Activated CD8-positive, alpha-beta memory T cell treated with anti-CD3 and anti-CD28 coated beads for 1 hour (primary cell): ENCODE measurements around the gene WDR18.
"Not testable (repeated sequence)": the region's sequence is repeated elsewhere in the genome, so short reads cannot be mapped to it uniquely, and the experiment has no call there.

Experiments
- DNase-seq, 2 donors: peaks; one replicate each; pipeline ENCODE4 v3.0.0-alpha.2; 2020; ENCODE audit warnings: low read depth in 1 of 2; ENCODE audit errors: extremely low read depth in 1 of 2

The WDR18 gene

DNA sequence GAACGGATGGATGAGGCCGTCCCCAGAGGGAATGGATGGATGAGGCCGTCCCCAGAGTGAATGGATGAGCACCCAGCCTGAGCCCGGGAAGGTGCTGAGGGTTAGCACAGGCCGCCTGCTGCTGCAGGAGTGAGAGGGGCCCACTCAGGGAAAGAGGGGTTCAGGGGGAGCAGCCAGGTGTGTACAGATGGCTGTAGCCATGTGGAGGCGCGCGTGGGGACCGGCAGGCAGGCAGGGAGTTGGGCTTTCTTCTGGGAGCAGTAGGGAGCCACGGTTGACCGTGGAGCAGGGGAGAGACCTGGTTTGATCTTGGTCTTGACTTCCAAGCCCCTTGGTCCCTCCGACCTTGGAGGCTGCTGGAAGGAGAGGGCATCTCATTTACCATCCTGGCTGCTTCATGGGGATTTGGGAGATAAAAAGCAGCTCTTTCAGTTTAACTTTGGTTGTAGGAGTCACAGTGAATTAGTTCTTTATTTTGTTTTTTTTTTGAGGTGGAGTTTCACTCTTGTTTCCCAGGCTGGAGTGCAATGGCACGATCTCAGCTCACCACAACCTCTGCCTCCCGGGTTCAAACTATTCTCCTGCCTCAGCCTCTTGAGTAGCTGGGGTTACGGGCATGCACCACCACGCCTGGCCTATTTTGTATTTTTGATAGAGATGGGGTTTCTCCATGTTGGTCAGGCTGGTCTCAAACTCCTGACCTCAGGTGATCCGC is 33.6 kb upstream of the WDR18 start:
- DNase-seq: no peak

GRCh38 chr19:952049-952679 is 32.0 kb upstream of the WDR18 start:
- no peak for DNase-seq

GRCh38 chr19:952680-953444 is 31.3 kb upstream of the WDR18 start:
- no peak for DNase-seq

DNA sequence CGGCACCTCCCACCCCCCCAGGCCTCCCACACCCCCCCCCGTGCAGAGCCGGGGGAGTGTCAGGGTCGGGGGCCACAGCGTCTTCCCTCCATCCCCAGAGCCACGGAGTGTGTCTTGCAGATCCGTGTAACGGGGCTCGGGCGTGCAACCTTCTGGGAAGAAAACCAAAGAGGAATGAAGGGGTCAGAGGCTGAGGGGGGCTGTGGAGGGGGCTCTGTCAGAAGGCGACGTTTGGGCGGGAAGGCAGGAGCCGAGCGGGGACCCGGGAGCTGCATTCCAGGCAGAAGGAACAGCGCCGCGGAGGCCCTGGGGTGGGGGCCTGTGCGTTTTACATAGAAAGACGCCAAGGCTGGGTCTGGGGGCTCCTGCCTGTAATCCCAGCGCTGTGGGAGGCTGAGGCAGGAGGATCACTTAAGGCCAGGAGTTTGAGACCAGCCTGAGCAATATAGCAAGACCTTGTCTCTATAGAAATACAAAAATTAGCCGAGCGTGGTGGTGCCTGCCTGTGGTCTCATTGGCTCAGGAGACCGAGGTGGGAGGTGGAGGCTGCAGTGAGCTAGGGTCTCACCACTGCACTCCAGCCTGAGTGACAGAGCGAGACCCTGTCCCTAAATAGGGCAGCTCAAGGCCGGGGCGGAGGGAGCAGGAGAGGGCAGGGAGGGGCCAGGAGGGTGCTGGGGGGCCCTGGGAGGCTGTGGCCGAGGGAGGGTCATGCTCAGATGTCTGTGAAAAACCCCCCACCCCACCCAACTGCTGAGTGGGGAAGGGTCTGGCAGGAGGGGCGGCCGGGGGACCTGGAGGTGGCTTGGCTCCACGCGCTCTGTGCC is 30.5 kb upstream of the WDR18 start:
- no peak for DNase-seq

- no peak for DNase-seq
Observed at GRCh38 chr19:954272-954671, 29.9 kb upstream of the WDR18 start.

- no peak for DNase-seq
Observed at GRCh38 chr19:954672-955494, 29.3 kb upstream of the WDR18 start.

GRCh38 chr19:955803-956765 is 28.1 kb upstream of the WDR18 start:
- DNase-seq: no peak

DNA sequence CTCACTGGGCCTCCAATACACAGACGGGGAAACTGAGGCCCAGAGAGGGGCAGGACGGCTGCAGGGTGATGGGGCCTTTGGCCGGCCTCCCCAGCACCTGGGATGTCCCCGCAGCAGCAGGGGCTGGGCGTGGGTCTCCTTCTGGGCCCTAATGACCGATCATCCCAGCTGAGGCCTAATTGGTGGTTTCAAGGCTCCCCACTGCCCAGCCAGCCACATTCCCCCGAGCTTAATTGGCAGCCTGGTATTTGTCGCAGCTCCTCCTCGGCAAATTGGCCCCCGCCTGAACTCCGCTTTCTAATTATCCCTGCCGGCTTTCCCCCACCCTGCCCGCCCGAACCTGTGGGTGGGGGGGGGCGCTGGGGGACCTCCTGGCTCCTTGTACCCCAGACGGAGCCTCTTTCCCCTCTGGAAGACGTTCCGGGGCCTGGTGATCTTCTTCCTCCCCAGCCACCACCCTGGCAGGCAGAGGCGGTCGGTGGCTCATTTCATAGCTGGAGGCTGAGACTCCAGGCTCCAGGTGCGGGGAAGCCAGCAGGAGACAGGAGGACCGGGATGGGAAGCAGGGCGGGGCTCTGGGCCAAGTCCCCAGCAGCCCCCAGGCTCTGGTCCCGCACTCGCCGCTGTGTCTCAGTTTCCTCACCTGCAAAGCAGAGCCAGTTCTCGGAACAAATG is 27.2 kb upstream of the WDR18 start:
- DNase-seq: no peak

DNA sequence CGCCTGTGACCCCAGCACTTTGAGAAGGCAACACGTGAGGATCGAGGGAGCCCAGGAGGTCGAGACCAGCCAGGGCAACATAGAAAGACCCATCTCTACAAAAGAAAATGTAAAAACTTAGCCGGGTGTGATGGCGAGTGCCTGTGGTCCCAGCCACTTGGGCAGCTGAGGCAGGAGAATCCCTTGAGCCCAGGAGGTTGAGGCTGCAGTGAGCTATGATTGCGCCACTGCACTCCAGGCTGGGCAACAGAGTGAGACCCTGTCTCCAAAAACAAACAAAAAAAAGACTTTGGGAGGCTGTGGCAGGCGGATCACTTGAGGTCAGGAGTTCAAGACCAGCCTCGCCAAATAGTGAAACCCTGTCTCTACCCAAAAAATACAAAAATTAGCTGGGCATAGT is 26.6 kb upstream of the WDR18 start:
- not testable (repeated sequence) for DNase-seq

DNA sequence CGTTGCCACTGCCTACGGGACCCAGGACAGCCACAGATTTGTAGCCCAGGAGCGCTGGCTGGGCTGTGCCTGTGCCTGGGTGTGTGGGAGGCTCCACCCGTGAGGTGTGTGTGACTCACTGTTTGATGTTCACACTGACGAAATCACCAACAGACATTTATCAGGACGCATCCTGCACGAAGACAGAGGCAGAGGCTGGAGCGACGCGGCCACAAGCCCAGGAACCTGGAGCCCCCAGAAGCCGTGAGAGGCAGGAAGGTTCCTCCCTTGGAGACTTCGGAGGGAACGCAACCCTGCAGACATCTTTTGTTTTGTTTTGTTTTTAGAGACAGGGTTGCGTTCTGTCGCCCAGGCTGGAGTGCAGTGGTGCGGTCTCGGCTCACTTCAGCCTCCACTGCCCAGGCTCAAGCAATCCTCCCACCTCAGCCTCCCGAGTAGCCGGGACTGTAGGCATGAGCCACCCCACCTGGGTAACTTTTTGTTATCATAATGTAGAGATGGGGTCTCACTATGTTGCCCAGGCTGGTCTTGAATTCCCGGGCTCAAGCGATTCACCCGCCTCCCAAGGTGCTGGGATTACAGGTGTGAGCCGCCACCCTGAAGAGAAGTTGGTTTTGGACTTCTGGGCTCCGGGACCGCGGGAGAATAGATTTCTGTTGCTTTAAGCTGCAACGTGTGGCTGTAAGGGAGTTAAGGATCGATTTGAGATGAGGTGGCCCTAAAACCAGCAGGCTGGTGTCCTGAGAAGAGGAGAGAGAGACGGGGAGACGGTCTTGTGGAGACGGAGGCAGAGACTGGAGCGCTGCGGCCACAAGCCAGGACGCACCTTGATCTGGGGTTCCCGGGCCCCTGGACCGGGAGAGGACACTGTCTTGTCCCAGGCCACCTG is 24.9 kb upstream of the WDR18 start:
- DNase-seq: no peak

GRCh38 chr19:960020-960419 is 24.1 kb upstream of the WDR18 start:
- DNase-seq: no peak

- DNase-seq: no peak
Observed at GRCh38 chr19:960601-960938, 23.6 kb upstream of the WDR18 start.

GRCh38 chr19:961866-962620 is 22.1 kb upstream of the WDR18 start:
- no peak for DNase-seq

GRCh38 chr19:962683-963400 is 21.3 kb upstream of the WDR18 start:
- DNase-seq: no peak

DNA sequence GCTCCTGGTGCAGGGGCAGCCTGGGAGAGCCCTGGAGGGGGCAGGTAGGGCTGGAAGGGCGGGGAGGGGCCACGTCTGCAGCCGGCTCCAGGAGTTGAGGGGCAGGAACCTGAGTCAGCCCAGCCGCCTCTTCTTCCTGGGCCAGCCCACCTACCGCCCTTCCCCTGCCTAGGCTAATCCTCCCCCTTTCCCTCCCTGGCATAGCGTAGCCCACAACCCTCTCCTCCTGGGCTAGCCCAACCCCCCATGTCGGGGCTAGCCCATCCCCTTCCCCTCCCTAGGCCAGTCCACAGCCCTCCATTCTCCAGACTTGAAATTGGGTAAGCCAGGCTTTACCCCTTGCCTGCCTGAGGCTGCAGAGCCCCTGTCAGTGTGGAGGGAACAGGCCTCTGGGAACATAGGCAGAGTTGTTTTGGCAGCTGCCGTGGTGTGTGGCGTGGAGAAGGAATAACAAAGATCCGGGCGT is 20.6 kb upstream of the WDR18 start:
- no peak for DNase-seq

GRCh38 chr19:964116-964520 is 20.0 kb upstream of the WDR18 start:
- DNase-seq: no peak
